ENCODE data around the gene GPR3.
"Not testable (repeated sequence)": the region's sequence is repeated elsewhere in the genome, so short reads cannot be mapped to it uniquely, and the experiment has no call there.

Gene GPR3

GRCh38 chr1:27431601-27431940, 39.1 kb downstream of the GPR3 start:
- DNase-seq, result no peak

GRCh38 chr1:27432725-27433124, 40.3 kb downstream of the GPR3 start:
- not testable (repeated sequence) for DNase-seq

GRCh38 chr1:27433706-27434105, 41.3 kb downstream of the GPR3 start:
- DNase-seq, result no peak

DNA sequence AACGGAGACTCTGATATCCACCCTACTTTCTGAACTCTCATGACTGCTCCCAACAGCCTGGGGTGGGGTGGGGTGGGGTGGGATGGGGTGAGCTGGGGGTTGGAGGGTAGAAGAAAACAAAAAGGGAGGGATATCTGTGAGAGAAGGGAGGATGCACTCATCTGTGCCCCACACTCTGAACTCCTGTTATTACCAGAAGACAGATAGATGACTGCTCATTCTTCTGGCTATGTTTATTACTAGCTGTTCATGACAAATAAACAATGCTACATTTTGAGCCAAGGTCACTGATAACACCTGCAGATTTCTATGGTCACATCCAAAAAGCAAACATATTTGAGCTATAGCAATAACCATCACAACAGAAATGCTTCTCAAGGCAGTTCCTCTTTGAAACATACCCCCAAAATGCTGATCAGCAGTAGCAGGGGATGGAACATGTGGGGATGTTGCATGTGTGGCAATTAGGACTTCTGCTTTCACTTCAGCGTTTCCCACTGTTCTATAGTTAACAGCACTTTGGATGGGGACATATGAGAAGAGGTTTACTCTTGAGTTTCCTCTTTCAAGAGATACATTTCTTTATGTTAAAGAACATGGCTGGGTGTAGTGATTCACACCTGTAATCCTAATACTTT, 43.3 kb downstream of the GPR3 start:
- peak; percentile 98 for DNase-seq

DNA sequence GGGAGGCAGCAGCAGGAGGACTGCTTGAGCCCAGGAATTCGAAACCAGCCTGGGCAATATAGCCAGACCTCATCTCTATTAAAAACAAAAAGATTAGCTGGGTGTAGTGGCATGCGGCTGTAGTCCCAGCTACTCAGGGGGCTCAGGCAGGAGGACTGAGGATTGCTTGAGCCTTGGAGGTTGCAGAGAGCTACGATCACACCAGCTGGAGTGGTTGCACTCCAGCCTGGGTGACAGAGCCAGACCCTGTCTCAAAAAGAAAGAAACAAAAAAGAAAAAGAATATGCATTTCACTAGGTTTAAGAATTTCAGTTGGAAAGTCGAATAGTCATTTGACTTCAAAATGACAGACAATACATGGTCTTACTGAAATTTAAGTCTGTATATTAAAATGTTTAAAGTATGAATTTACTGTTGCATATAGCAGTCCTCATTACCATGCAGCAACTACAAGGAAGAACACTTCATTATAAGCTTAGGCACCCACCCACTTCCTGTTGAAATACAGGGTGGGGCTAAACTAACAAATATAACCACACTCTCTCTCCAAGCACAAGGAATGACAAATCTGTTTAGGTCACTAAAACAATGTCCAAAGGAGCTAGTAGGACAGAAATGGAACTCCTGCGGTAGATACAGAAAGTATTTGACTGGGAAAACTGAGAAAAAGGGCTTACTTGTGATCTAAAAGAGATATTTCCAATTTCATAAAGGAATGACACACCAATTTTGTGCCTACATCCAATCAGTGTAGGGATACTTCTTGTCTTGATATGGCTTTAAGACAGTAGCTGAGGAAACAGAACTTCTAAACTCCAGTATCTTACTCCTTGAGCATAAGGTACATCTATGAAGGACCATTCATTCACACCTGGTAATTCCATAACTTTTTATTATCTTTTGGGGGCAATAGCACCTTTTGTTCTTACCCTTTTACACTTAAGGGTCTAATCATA, 44.1 kb downstream of the GPR3 start:
- peak; percentile 63 for DNase-seq

DNA sequence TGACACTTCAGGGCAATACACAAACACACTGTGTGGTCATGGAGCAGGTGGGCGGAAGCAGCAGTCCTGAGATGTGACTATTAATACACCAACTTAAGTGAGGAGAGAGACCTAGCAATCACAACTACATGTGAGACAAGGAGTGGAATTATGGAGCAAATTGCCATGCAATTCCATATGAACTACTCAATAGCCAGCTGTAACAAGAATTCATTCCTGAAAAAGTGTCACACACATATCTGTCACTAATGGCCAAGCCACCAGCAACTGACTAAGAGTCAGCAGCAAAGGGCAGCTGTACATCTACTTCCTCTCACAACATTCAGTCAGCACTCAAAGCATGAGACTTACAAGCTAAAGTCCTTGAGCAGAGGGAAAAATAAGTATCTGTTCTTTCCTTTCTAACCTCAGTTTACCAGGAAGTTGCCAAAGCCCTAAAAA, 46.2 kb downstream of the GPR3 start:
- DNase-seq, result peak; percentile 32

DNA sequence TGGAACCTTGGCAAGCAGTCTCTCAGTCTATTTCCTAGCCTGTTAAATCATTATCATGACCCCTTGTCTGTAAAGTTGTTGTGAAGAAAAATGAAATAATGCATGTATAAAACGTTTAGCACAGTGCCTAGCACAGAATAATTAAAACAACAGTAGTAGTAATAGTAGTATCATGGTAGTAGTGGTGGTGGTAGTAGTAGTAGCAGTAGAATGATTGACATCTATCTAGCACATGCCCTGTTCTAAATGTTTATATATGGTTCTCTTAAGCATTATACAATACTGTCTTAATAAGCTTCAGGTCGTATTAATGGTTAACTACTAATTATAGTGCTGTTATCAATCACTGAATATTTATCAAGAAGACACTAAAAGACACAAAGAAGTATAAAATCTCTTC, 46.7 kb downstream of the GPR3 start:
- DNase-seq, result no peak

DNA sequence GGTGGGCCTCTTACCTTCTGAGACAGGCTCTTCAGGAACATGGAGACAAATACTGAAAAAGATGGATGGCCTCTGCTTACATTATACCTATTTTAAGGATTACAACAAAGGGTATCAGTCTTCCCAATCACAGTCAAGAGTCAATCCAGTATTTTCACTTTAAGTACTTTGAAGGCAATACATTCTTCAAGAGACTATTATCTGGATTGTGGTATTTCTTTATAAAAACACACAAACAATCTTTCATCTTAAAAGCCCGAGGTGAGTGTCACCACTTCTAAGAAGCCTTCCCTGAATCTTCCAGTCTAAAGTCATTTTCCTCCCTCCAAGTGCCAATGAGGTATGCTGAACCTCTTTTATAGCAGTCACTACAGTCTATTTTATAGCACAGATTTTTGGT, 52.2 kb downstream of the GPR3 start:
- no peak for DNase-seq

Measured in MV-4-11 (cell line).